Activated T-cell treated with anti-CD3 and anti-CD28 coated beads for 24 hours (primary cell): ENCODE data around the gene RAB4B.
A peak's percentile ranks its signal among the peaks of the same experiment; 100 is the strongest.
"Not testable (repeated sequence)": the region's sequence is repeated elsewhere in the genome, so short reads cannot be mapped to it uniquely, and the experiment has no call there.

Experiments
- DNase-seq: peaks from one replicate; pipeline ENCODE4 v3.0.0-alpha.2; 2020; ENCODE audit warnings: low read depth

The RAB4B gene

DNA sequence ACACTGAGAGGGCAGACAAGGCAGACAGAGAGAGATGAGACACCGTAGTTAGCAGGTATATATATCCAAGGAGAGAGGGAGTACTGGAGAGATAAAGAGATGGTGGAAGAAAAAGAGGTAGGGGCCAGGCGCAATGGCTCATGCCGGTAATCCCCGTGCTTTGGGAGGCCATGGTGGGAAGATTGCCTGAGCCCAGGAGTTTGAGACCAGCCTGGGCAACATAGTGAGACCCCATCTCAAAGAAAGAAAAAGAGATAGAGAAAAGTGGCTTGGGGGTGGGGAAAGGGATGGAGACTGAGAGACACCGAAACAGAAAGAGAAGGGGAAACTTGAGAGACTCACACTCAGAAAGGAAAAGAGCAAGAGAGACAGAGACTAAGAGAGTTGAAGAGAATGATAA lies 2.5 kb downstream of the RAB4B start:
- no peak for DNase-seq

DNA sequence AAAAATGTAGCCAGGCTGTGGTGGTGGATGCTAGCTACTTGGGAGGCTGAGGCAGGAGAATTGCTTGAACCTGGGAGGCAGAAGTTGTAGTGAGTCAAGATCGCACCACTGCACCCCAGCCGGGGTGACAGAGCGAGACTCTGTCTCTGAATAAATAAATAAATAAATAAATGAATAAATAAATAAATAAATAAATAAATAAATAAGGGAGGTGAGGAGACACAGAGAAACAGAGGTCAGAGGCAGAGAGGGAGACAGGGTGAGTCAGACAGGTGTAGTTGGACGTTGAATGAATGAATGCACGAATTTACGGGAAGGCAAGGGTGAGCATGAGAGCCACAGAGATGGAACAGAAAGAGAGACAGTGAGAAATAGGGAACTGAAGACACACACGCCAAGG lies 3.1 kb downstream of the RAB4B start:
- no peak for DNase-seq

DNA sequence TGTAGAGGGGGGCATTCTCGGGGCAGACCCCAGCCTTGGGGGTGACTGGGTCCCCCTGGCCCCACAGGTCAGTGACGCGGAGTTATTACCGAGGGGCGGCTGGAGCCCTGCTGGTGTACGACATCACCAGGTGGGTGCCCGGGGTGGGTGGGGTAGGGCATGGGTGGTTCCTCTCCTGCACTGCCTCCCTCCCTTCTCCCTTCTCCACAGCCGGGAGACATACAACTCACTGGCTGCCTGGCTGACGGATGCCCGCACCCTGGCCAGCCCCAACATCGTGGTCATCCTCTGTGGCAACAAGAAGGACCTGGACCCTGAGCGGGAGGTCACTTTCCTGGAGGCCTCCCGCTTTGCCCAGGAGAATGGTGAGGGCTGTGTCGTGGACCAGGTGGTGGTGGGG lies 5.7 kb downstream of the RAB4B start:
- no peak for DNase-seq

DNA sequence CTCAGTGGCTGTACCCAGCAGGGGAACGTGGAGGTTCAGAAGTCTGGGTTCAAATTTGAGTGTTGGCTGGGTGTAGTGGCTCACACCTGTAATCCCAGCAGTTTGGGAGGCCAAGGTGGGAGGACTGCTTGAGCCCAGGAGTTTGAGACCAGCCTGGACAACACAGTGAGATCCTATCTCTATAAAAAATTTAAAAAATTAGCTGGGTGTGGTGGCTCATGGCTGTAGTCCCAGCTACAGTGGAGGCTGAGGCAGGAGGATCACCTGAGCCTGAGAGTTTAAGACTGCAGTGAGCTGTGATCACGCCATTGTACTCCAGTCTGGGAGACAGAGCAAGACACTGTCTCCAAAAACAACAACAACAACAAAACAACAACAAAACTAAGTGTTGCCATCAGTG lies 6.1 kb downstream of the RAB4B start:
- not testable (repeated sequence) for DNase-seq

DNA sequence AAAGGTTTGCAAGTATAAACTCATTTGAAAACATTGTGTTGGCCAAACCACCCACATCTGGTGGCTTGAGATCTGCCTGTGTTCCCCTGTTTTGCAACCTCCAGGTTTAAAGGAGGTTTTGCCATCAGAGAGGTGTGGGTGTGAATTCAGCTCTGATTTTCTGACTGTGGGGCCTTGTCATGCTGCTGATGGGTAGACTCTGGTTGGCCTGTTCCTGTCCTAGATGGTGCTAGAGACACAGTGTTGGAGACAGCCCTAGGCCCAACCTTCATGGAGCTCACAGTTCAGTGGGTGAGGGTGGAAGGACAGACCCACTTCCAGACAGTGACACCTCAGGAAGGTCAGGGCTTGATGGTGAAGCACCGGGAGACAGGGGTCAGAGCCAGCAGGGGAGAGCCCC lies 7.5 kb downstream of the RAB4B start:
- DNase-seq = no peak

DNA sequence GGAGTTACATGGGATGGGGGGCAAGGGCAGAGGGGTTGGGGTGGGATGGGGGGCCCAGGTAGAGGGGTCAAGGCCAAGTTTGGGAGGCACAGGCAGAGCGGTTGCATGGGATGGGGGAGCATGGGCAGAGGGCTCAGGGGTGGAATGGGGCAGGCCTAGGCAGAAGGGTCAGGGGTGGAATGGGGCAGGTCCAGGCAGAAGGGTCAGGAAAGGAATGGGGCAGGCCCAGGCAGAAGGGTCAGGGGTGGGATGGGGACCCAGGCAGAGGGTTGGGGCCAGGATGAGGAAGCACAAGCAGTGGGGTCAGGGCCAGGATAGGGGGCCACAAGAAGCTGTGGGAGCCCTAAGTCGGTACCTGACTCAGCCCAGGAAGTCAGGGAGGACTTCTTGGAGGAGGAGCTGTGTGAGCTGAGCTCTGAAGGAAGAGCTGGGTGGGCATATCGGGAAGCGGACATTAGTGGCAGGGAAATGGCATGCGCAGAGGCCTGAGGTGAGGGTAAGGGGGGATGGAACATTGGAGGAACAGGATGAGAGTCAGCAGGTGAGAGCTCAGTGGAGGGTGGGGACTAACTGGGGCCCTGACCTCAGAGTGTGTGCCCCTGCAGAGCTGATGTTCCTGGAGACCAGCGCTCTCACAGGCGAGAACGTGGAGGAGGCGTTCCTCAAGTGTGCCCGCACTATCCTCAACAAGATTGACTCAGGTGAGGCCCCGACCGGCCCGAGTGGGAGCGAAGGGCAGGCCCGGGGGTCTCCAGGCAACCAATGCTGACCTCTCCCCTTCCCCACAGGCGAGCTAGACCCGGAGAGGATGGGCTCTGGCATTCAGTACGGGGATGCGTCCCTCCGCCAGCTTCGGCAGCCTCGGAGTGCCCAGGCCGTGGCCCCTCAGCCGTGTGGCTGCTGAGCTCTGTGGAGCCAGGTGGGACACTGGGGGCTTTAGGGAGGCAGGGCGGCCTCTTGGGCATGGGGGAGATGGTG lies 8.3 kb downstream of the RAB4B start:
- DNase-seq = no peak

DNA sequence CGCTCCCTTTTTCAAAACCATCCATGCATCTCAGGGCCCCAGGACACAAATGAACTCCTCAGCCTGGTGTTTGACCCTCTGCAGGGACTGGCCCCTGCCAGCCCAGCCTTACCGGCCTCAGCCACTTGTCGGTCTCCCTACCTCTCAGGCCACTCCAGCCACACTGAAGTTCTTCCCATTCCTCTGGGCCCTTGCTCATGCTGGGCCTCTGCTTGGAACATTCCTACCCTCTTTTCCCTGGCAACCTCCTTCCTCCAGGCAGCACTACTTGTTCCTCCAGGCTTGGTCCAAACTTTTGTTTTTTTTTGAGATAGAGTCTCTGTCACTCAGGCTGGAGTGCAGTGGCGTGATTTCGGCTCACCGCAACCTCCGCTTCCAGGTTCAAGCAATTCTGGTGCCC lies 13.3 kb downstream of the RAB4B start:
- DNase-seq = no peak

DNA sequence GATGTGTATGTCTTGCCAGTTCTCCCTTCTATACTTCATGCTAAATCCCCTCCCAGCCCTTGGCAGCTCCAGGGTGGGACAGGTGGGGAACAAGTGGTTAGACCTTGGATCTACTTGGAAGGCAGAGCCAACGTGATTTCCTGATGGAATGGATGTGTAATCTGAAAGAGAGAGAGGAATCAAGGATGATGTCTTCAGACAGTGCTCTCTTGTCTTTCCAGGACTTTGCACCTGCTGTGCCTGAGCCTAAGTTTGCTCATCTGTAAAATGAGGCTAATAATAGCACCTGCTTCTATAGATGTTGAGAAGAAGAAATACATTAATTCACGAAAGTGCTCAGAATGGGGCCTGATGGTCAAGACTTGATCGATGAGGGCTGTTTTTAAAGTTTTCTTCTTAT lies 13.9 kb downstream of the RAB4B start:
- DNase-seq = no peak

DNA sequence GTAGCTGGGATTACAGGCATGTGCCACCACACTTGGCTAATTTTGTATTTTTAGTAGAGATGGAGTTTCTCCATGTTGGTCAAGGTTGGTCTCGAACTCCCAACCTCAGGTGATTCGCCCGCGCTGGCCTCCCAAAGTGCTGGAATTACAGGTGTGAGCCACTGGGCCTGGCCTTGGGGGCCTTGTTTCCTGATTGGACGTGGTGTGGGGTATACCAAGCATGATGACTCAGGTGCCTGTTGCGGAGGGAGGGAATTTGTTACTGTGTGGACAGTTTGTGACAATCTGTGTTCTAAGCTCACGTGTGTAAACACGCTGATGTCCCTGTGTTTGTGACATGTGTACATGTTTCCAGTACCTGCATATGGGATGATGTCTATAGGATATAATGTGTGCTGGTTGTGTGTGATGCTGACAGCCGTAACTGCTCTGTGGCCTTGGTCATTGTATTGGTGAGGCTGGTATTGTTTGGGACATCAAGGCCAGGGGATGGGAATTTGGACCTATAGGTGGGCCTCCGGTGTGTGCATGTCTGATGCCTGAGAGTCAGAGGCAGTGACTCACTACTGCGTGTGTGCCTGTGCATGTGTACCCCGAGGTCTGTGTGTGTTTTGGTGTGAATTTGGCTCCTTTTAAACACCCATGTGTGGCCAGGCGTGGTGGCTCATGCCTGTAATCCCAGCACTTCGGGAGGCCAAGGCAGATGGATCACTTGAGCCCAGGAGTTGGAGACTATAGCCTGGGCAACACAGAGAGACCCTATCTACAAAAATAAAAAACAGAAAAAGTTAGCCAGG lies 19.3 kb downstream of the RAB4B start:
- no peak for DNase-seq

DNA sequence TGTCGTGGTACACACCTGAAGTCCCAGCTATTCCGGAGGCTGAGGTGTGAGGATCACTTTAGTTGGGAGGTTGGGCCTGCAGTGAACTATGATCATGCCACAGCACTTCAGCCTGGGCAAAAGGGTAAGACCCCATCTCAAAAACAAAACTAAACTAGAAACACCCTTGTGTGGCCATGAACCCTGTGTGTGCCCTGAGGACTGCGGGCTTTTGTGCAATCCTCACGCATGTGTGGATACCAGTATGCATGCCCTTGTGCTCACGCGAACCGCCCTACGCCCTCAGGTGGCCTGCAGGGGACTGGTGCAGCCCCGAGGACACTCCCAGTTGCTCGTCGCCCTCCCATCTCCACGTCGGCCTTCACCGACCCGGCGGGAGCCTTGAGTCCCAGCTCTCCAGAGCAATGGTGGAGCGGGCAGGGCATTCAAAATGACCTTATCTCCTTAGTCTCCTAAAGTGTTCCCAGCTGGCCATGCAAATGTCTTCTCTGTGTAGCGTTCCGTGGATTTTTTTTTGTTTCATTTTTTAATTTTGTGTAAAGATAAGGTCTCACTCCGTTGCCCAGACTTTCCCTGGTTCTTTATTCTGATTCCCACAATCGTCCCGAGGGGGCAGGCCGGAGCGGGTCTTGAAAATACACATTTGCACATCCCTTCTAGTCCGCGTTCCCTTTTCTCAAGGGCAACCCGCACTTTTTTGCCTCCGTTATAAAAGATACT lies 20.1 kb downstream of the RAB4B start:
- DNase-seq = no peak

DNA sequence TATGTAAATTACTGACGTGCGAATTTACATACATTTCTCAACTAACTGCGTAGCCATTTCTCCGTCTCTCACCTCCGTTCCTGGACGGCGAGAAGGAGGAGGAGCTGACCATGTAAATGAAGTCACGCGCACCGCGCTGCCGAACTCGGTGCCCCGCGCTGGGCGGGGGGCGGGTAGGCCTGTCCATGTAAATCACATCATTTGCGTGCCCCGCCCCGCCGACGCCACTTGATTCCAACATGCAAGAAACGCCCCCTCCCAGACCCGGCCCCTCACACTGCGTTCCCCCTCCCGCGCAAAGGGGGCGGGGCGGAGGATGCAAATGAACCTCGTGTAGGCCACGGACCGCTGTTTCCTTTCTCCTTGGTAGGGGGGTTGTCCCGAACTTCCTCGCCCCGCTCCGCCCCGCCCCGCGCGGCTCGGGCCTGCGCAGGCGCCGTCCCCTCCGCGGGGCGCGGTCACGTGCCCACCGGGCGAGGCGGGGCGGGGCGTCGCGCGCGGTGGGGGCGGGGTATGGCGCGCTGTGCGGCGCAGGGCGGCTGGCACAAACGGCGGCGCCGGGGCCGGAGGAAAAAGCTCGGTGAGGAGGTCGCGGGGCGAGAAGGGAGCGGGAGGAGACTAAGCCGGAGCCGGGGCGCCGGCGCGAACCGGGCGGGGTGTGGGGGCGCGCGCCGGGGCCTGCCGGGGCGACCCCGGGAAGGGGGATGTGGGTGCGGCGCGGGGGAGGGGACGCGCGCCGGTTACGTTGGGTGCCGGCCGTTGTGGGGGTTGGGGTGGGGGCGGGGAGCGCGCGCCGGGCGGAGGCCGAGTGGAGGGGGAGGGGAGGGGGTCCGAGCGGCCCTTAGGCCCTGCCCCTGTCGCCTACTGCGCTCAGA lies 20.9 kb downstream of the RAB4B start, which contains the start of gene EGLN2:
Gene EGLN2, plus strand, starts transcription at position 509 of the 875 bp plus-strand sequence. CDS start 1,382 bp downstream, outside the sequence.
- DNase-seq = peak; percentile 100

DNA sequence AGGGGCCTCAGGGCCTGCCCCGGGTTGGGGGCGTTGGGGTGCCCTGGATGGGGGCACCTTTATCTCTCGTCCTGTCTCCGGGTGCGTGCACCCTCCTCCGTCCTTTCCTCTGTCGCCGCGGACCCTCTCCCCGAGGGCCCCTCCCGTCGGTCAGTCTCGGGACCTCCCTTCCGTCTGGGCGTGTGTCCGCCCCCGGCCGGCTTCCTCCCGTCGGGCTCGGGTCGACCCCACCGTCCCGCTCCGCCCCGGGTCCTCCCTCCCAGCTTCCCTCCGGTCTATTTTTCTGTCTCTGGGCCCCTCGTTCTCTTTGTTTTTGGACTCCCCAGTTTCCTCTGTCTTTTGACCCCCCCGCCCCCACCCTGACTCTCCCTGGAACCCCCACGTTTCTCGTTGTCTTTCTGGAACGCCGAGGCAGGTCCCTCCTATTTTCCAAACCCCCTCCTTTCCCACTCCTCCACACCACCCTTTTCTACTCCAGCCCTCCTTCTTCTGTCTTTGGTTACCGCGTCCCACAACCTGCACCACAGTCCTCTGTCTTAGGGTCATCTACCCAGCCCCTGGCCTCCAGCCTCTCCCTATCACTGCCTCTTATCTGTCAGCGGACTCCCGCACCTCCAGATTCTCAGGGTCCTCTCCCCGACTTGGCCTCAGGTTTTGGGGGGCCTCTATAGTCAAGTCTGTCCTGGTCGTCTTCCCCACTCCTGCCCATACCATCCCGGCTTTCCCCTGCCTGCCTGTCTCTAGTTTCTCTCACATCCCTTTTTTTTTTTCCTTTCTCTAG lies 21.7 kb downstream of the RAB4B start:
- DNase-seq = no peak

DNA sequence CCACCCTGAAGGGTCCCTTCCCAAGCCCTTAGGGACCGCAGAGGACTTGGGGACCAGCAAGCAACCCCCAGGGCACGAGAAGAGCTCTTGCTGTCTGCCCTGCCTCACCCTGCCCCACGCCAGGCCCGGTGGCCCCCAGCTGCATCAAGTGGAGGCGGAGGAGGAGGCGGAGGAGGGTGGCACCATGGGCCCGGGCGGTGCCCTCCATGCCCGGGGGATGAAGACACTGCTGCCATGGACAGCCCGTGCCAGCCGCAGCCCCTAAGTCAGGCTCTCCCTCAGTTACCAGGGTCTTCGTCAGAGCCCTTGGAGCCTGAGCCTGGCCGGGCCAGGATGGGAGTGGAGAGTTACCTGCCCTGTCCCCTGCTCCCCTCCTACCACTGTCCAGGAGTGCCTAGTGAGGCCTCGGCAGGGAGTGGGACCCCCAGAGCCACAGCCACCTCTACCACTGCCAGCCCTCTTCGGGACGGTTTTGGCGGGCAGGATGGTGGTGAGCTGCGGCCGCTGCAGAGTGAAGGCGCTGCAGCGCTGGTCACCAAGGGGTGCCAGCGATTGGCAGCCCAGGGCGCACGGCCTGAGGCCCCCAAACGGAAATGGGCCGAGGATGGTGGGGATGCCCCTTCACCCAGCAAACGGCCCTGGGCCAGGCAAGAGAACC lies 22.4 kb downstream of the RAB4B start:
- DNase-seq = no peak

DNA sequence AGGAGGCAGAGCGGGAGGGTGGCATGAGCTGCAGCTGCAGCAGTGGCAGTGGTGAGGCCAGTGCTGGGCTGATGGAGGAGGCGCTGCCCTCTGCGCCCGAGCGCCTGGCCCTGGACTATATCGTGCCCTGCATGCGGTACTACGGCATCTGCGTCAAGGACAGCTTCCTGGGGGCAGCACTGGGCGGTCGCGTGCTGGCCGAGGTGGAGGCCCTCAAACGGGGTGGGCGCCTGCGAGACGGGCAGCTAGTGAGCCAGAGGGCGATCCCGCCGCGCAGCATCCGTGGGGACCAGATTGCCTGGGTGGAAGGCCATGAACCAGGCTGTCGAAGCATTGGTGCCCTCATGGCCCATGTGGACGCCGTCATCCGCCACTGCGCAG lies 22.9 kb downstream of the RAB4B start:
- no peak for DNase-seq

DNA sequence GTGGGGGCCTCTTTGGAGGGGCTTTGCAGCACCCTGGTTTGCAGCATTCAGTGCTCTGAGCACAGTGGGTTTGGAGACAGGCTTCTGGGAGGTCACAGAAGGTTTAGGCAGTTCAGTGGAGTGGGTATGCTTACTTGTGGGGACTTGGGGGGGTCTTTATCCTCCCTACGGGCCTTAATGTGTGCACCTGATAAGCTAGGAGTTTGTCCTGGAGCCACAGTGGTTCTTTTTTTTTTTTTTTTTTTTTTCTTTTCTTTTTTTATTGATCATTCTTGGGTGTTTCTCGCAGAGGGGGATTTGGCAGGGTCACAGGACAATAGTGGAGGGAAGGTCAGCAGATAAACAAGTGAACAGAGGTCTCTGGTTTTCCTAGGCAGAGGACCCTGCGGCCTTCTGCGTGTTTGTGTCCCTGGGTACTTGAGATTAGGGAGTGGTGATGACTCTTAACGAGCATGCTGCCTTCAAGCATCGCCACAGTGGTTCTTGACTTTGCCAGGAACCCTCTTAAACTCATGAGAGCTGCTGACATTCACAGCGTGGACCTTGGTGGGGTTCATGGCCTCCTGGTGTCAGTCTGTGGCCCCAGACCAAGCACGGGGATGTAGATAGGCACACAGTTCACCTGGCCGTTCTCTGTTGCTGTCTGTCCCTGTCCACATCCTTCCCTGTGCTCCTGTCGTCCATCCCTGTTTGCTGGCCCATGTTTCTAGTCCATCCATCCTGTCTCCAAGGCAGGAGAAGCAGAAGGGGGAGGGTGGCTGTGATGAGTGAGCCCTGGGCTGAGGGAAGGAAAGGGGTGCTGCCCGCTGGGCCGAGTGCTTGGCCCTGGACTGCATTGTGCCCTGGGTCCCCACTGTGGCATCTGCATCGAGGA lies 23.6 kb downstream of the RAB4B start:
- no peak for DNase-seq

DNA sequence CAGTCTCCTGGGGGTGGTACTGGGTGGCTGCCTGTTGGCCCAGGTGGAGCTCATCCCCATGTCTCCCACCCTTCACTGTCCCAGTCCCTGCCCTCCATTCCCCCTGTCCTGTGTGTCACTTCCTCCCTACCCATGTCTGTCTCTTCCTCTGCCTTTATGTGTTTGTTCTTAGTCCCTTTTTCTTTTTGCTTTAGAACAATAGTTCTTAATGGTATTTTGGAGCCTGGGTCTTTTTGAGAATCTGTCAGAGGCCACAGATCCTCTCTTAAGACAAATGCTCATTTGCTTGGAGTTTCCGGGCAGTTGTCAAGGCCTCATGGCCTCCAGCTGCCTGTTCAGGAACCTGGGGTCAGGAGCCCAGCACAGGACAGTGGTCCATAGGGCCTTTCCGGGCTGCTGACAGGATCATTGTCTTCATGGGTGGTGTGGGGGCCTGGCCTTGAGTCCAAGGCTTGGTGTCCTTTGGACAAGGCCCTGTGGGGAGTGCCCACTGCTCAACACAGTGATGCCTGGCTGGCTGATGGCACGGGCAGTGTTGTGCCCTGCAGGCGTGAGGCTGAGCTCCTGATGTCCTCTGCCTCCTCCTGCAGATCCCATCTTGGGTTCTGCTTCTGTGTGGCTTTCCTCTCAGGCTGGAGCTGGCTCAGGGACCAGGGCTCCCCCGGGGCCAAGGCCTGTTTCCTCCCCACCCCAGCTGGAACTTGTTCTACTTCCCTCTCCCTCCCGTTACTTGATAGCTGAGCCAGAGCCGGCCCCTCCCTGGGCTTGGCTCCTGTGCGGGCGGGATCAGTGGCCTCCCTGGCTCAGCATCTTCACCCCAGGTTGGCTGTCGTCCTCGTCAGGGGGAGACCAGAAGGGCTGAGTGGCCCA lies 24.5 kb downstream of the RAB4B start:
- DNase-seq = no peak

DNA sequence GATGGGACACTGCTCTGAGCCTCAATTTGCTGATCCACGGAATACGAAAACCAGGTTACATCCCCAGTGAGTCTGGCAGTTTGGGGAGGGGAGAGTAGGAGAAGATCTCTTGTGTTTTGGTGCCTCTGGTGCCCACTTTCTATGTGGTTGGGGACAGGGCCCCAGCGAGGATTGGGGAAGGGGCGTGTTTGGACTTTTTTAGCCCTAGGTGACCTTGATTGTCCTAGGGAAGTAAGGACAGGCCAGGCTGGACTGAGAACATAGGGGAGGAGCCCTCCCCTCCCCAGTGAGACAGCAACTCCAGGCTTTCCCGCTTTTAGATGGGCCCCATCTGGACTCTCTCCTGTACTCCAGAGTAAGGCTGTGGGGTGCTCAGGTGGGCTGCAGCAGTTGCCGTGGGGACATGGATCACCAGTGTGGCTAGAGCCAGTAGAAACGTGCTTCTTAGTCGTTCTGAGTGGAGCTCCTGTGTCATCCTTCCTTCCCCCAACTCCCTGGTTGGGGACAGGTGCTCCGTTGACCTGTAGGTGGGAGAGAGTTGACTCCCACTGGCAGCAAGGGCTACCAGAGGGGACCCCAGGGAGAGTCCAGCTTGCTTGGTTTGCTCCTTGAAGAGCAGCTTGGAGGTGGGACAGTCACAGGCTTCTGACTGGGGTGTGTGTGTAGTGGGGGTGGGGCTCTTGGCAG lies 25.3 kb downstream of the RAB4B start:
- DNase-seq = no peak
